HEK293 (cell line): ENCODE results near the gene MAP1LC3A.

Experiments used
- CTCF ChIA-PET: fragments of 350-600 bp; formaldehyde crosslinking; extraction: SDS; loops from one replicate; lab custom pipeline; 2021; ENCODE audit warnings: antibody characterized with exemption; lab: Yijun Ruan, JAX
- POLR2A ChIA-PET: fragments of 300-600 bp; formaldehyde crosslinking; extraction: SDS; loops from one replicate; lab custom pipeline; 2020; ENCODE audit warnings: antibody characterized with exemption, inconsistent platforms; lab: Yijun Ruan, JAX
- H3K27ac ChIP-seq: fragments of 200-500 bp; sonication (Bioruptor generic); 2 replicates; pipeline ENCODE4 v1.5.1; 2014; ENCODE audit warnings: low read depth, low read length, control low read depth, inconsistent platforms; ENCODE audit errors: extremely low read depth
- H3K36me3 ChIP-seq, 2 experiments: fragments of 200-500 bp in 1 of 2; sonication (Bioruptor generic) in 1 of 2; 1 replicate in 1 of 2; 2 replicates in 1 of 2; pipeline ENCODE4 v1.5.1; 2014 to 2017; ENCODE audit warnings: inconsistent platforms in 2 of 2, low read length in 2 of 2; ENCODE audit not compliant: control insufficient read depth in 2 of 2, insufficient read depth in 1 of 2
- H3K4me1 ChIP-seq: fragments of 200-500 bp; sonication (Bioruptor generic); 2 replicates; pipeline ENCODE4 v1.5.1; 2014; ENCODE audit warnings: mild to moderate bottlenecking, low read length, inconsistent platforms; ENCODE audit not compliant: control insufficient read depth, insufficient read depth
- H3K4me3 ChIP-seq: 2 replicates; pipeline ENCODE4 v1.5.1; 2011; ENCODE audit warnings: low read depth, mild to moderate bottlenecking, control low read depth, low read length, moderate library complexity
- H3K9me3 ChIP-seq: fragments of 200-500 bp; sonication (Bioruptor generic); 2 replicates; pipeline ENCODE4 v1.5.1; 2014; ENCODE audit warnings: low read depth, low read length, inconsistent platforms; ENCODE audit not compliant: control insufficient read depth, insufficient read depth
- EGR2 ChIP-seq: fragments of 450-650 bp; formaldehyde crosslinking; IDR thresholded peaks from 2 replicates; pipeline ENCODE4 v1.5.1; 2016; ENCODE audit warnings: low read depth, missing biosample characterization, missing genetic modification characterization
- OSR2 ChIP-seq: fragments of 450-650 bp; formaldehyde crosslinking; IDR thresholded peaks from 2 replicates; pipeline ENCODE4 v1.5.1; 2016; ENCODE audit warnings: missing biosample characterization, missing genetic modification characterization
- REST ChIP-seq: fragments of 450-650 bp; formaldehyde crosslinking; IDR thresholded peaks from 2 replicates; pipeline ENCODE4 v1.5.1; 2016; ENCODE audit warnings: missing biosample characterization, missing genetic modification characterization
- SP2 ChIP-seq: fragments of 450-650 bp; formaldehyde crosslinking; IDR thresholded peaks from 2 replicates; pipeline ENCODE4 v1.5.1; 2016; ENCODE audit warnings: missing biosample characterization, missing genetic modification characterization
- YY2 ChIP-seq: fragments of 450-650 bp; formaldehyde crosslinking; IDR thresholded peaks from 2 replicates; pipeline ENCODE4 v1.5.1; 2016; ENCODE audit warnings: missing biosample characterization, missing genetic modification characterization
- ZBTB1 ChIP-seq: fragments of 450-650 bp; formaldehyde crosslinking; IDR thresholded peaks from 2 replicates; pipeline ENCODE4 v1.5.1; 2016; ENCODE audit warnings: missing biosample characterization, missing genetic modification characterization
- ZBTB10 ChIP-seq: fragments of 450-650 bp; formaldehyde crosslinking; IDR thresholded peaks from 2 replicates; pipeline ENCODE4 v1.5.1; 2016; ENCODE audit warnings: missing biosample characterization, missing genetic modification characterization
- ZBTB17 ChIP-seq: fragments of 450-650 bp; formaldehyde crosslinking; IDR thresholded peaks from 2 replicates; pipeline ENCODE4 v1.5.1; 2016; ENCODE audit warnings: missing biosample characterization, missing genetic modification characterization
- ZBTB21 ChIP-seq: fragments of 450-650 bp; formaldehyde crosslinking; IDR thresholded peaks from 2 replicates; pipeline ENCODE4 v1.5.1; 2017; ENCODE audit warnings: missing biosample characterization, missing genetic modification characterization
- ZFP69B ChIP-seq: fragments of 450-650 bp; formaldehyde crosslinking; IDR thresholded peaks from 2 replicates; pipeline ENCODE4 v1.5.1; 2016; ENCODE audit warnings: missing biosample characterization, missing genetic modification characterization
- ZNF174 ChIP-seq: fragments of 450-650 bp; formaldehyde crosslinking; IDR thresholded peaks from 2 replicates; pipeline ENCODE4 v1.5.0; 2017; ENCODE audit warnings: missing biosample characterization, mild to moderate bottlenecking, missing genetic modification characterization
- ZNF18 ChIP-seq: fragments of 450-650 bp; formaldehyde crosslinking; IDR thresholded peaks from 2 replicates; pipeline ENCODE4 v1.5.1; 2016; ENCODE audit warnings: missing biosample characterization, missing genetic modification characterization
- ZNF221 ChIP-seq: fragments of 450-650 bp; formaldehyde crosslinking; IDR thresholded peaks from 2 replicates; pipeline ENCODE4 v1.5.1; 2017; ENCODE audit warnings: missing biosample characterization, missing genetic modification characterization, borderline replicate concordance
- ZNF266 ChIP-seq: fragments of 450-650 bp; formaldehyde crosslinking; IDR thresholded peaks from 2 replicates; pipeline ENCODE4 v1.5.1; 2016; ENCODE audit warnings: missing biosample characterization, missing genetic modification characterization, low read depth
- ZNF280C ChIP-seq: fragments of 450-650 bp; formaldehyde crosslinking; IDR thresholded peaks from 2 replicates; pipeline ENCODE4 v1.5.1; 2016; ENCODE audit warnings: missing biosample characterization, missing genetic modification characterization
- ZNF350 ChIP-seq: fragments of 450-650 bp; formaldehyde crosslinking; IDR thresholded peaks from 2 replicates; pipeline ENCODE4 v1.5.0; 2017; ENCODE audit warnings: missing biosample characterization, mild to moderate bottlenecking, missing genetic modification characterization
- ZNF473 ChIP-seq: fragments of 450-650 bp; formaldehyde crosslinking; IDR thresholded peaks from 2 replicates; pipeline ENCODE4 v1.5.1; 2017; ENCODE audit warnings: missing biosample characterization, missing genetic modification characterization
- ZNF48 ChIP-seq: fragments of 450-650 bp; formaldehyde crosslinking; IDR thresholded peaks from 2 replicates; pipeline ENCODE4 v1.5.1; 2016; ENCODE audit warnings: missing biosample characterization, missing genetic modification characterization
- ZNF530 ChIP-seq: fragments of 450-650 bp; formaldehyde crosslinking; IDR thresholded peaks from 2 replicates; pipeline ENCODE4 v1.5.1; 2016; ENCODE audit warnings: low read depth, missing biosample characterization, missing genetic modification characterization
- ZNF560 ChIP-seq: fragments of 450-650 bp; formaldehyde crosslinking; IDR thresholded peaks from 2 replicates; pipeline ENCODE4 v1.5.1; 2017; ENCODE audit warnings: missing biosample characterization, missing genetic modification characterization, borderline replicate concordance
- ZNF624 ChIP-seq: fragments of 450-650 bp; formaldehyde crosslinking; IDR thresholded peaks from 2 replicates; pipeline ENCODE4 v1.5.1; 2017; ENCODE audit warnings: missing biosample characterization, missing genetic modification characterization
- TF ChIP-seq, protein P1 (sequence below): fragments of 450-650 bp; formaldehyde crosslinking; IDR thresholded peaks from 2 replicates; pipeline ENCODE4 v1.5.1; 2016; ENCODE audit warnings: missing biosample characterization, missing genetic modification characterization, low read depth

Gene MAP1LC3A

DNA sequence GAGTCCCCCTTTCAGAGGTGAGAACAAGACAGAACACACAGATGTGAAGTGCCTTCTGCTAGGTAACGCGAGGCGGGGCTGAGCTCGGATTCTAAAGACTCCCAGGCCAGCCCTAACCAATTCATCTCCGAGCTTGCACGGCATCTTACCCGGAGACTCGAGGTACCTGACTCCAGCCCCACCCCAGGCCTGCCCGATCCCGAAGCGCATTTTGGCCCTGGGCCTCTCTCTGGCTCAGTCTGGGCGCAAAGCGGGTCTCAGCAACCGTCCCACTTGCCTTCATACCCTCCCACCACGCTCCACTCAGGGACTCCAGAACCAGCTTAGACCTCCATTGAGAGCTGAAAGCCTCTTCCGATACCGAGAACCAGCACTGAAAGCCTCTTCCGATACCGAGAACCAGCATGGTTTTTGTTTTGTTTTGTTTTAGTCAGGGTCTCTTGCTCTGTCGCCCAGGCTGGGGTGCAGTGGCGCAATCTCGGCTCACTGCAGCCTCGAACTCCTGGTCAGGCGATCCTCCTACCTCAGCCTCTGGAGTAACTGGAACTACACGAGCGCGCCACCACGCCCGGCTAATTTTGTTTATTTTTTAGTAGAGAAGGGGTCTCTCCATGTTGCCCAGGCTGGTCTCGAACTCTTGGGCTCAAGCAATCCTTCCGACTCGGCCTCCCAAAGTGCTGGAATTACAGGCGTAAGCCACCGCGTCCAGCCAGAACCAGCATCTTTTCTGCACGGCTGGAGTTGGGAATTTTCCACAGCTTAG, 42.9 kb upstream of the MAP1LC3A start (continued):
- TF ChIP-seq ZNF18 (tag by site-specific recombination): peak; percentile 97
- no peak for TF ChIP-seq ZNF624
- TF ChIP-seq SP2: peak; percentile 49; the same call in 1 of the 2 replicates
- no peak for TF ChIP-seq ZNF530 (tag by site-specific recombination)
- no peak for TF ChIP-seq ZNF266 (tag by site-specific recombination)
- 0 out of 2 replicates have a peak, but pooled peaks have one; percentile 3 for TF ChIP-seq OSR2 (tag by site-specific recombination)
- TF ChIP-seq, protein P1, sequence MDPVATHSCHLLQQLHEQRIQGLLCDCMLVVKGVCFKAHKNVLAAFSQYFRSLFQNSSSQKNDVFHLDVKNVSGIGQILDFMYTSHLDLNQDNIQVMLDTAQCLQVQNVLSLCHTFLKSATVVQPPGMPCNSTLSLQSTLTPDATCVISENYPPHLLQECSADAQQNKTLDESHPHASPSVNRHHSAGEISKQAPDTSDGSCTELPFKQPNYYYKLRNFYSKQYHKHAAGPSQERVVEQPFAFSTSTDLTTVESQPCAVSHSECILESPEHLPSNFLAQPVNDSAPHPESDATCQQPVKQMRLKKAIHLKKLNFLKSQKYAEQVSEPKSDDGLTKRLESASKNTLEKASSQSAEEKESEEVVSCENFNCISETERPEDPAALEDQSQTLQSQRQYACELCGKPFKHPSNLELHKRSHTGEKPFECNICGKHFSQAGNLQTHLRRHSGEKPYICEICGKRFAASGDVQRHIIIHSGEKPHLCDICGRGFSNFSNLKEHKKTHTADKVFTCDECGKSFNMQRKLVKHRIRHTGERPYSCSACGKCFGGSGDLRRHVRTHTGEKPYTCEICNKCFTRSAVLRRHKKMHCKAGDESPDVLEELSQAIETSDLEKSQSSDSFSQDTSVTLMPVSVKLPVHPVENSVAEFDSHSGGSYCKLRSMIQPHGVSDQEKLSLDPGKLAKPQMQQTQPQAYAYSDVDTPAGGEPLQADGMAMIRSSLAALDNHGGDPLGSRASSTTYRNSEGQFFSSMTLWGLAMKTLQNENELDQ (tag by site-specific recombination): no peak
- no peak for TF ChIP-seq ZFP69B (tag by site-specific recombination)
- TF ChIP-seq EGR2 (tag by site-specific recombination): no peak
- TF ChIP-seq ZBTB21 (tag by site-specific recombination): no peak
- TF ChIP-seq ZNF48 (tag by site-specific recombination): no peak
- TF ChIP-seq YY2 (tag by site-specific recombination): no peak
- TF ChIP-seq ZNF350 (tag by site-specific recombination): no peak
- TF ChIP-seq, all 188 proteins: peak for 37

- Histone ChIP-seq H3K4me3 (peak within 1 kb of the TSS; percentile 80), H3K9me3 (no peaks in the 10 kb centered on the region), H3K4me1 (no peaks in the 10 kb centered on the region), H3K36me3 (peaks cover 0 to 27% of the 10 kb centered on the region in 2 experiments; a peak in 2 of 3 replicates), H3K27ac (peak within 1 kb of the TSS; percentile 87)
- ChIA-PET CTCF (interaction anchor here (0.7 to 6.5 kb wide), 8 partner anchors 9 to 326 kb away, joined by 3 to 57 read pairs (median 4); partner anchors contain the start of gene AHCY), POLR2A (interaction anchor here (0.6 to 3.4 kb wide), 14 partner anchors 8 to 761 kb away, joined by 3 to 20 read pairs (median 4); partner anchors contain the start of genes AHCY, ITCH, MAP1LC3A and MMP24OS)
- TF ChIP-seq ZNF174 (tag by site-specific recombination) (no peak), ZBTB17 (tag by site-specific recombination) (peak; percentile 96), ZNF280C (tag by site-specific recombination) (no peak), REST (no peak), ZNF473 (no peak), ZBTB1 (tag by site-specific recombination) (no peak), ZNF221 (tag by site-specific recombination) (no peak), ZNF560 (tag by site-specific recombination) (no peak), ZBTB10 (tag by site-specific recombination) (no peak)
Observed at GRCh38 chr20:34516247-34517113, 42.0 kb upstream of the MAP1LC3A start, which contains the start of gene DYNLRB1. Gene DYNLRB1 (plus strand): TSS chr20:34516422. CDS start chr20:34516459, 37 bp downstream.
